Mesendoderm (in vitro differentiated cells): Measurements from ENCODE around the gene CECR2.
A peak's percentile ranks its signal among the peaks of the same experiment; 100 is the strongest.

Source experiments
- DNase-seq: peaks from one replicate; pipeline ENCODE4 v3.0.0; 2013
- H2AK5ac ChIP-seq: 2 replicates; pipeline ENCODE4 v1.6.1; 2013; ENCODE audit warnings: low read length, inconsistent platforms
- H2BK120ac ChIP-seq: 2 replicates; pipeline ENCODE4 v1.6.1; 2013; ENCODE audit warnings: low read depth, mild to moderate bottlenecking, low read length, moderate library complexity, mixed read lengths
- H2BK15ac ChIP-seq: replicated peaks from 2 replicates; pipeline ENCODE4 v1.6.1; 2013; ENCODE audit warnings: low read depth, mild to moderate bottlenecking, moderate library complexity
- H2BK5ac ChIP-seq: 2 replicates; pipeline ENCODE4 v1.6.1; 2013; ENCODE audit warnings: low read length, inconsistent platforms
- H3K18ac ChIP-seq: 2 replicates; pipeline ENCODE4 v1.6.1; 2013; ENCODE audit warnings: mild to moderate bottlenecking, low read length, mixed read lengths
- H3K23ac ChIP-seq: one replicate; pipeline ENCODE4 v1.6.1; 2013; ENCODE audit warnings: low read length
- H3K27ac ChIP-seq: 2 replicates; pipeline ENCODE4 v1.5.1; 2013; ENCODE audit warnings: low read depth, mild to moderate bottlenecking, inconsistent platforms, low read length, moderate library complexity
- H3K27me3 ChIP-seq: 2 replicates; pipeline ENCODE4 v1.6.1; 2013; ENCODE audit warnings: low read length, control low read depth, mild to moderate bottlenecking, inconsistent platforms; ENCODE audit not compliant: insufficient read depth, poor library complexity
- H3K36me3 ChIP-seq: 2 replicates; pipeline ENCODE4 v1.6.1; 2013; ENCODE audit warnings: low read length, inconsistent platforms; ENCODE audit not compliant: control insufficient read depth, insufficient read depth
- H3K4ac ChIP-seq: one replicate; pipeline ENCODE4 v1.6.1; 2013; ENCODE audit warnings: low read depth, mild to moderate bottlenecking, low read length, moderate library complexity
- H3K4me1 ChIP-seq: 2 replicates; pipeline ENCODE4 v1.6.1; 2013; ENCODE audit warnings: low read depth, low read length, inconsistent platforms; ENCODE audit not compliant: control insufficient read depth
- H3K4me2 ChIP-seq: 2 replicates; pipeline ENCODE4 v1.6.1; 2013; ENCODE audit warnings: low read length
- H3K4me3 ChIP-seq: 2 replicates; pipeline ENCODE4 v1.5.1; 2013; ENCODE audit warnings: mild to moderate bottlenecking, low read length
- H3K56ac ChIP-seq: one replicate; pipeline ENCODE4 v1.6.1; 2013; ENCODE audit warnings: low read length
- H3K79me1 ChIP-seq: 2 replicates; pipeline ENCODE4 v1.6.1; 2013; ENCODE audit warnings: low read length, inconsistent platforms
- H3K79me2 ChIP-seq: 2 replicates; pipeline ENCODE4 v1.6.1; 2013; ENCODE audit warnings: mild to moderate bottlenecking, low read length; ENCODE audit not compliant: control insufficient read depth, insufficient read depth
- H3K9ac ChIP-seq: 2 replicates; pipeline ENCODE4 v1.6.1; 2013; ENCODE audit warnings: low read length, inconsistent platforms
- H4K5ac ChIP-seq: one replicate; pipeline ENCODE4 v1.6.1; 2013; ENCODE audit warnings: low read length
- H4K8ac ChIP-seq: one replicate; pipeline ENCODE4 v1.6.1; 2013; ENCODE audit warnings: low read depth, mild to moderate bottlenecking, control low read depth, low read length, moderate library complexity
- WGBS: extraction: QIAGEN DNeasy Blood & Tissue Kit; methylation state at CpG from one replicate; pipeline ENCODE4 v1.1.7; 2013; ENCODE audit warnings: low lambda C conversion rate, missing lambda C conversion rate; ENCODE audit not compliant: insufficient coverage; ENCODE audit errors: extremely low coverage; 5-methylcytosine and 5-hydroxymethylcytosine counted together

CECR2 gene

GRCh38 chr22:17334059-17334458 lies 35.2 kb upstream of the CECR2 start:
- H2BK120ac ChIP-seq: no peak overlapping the region
- no peaks in the 10 kb centered on the region for H3K27me3 ChIP-seq

DNA sequence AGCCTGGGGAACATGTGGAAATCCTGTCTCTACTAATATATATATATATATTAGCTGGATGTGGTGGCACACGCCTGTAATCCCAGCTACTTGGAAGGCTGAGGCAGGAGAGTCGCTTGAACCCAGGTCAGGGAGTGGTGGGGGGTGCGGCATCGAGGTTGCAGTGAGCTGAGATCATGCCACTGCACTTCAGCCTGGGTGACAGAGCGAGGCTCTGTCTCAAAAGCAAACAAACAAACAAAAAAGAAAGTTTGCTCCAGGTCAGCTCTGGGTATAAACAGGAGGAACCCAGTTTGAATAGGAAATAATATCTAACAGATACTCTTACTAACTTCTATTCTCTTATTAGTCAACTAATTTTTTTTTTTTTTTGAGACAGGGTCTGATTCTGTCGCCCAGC lies 34.3 kb upstream of the CECR2 start:
- H3K4me2 ChIP-seq: no peak overlapping the region
- no CpG with 5 or more reads among the region's 6 CpGs for WGBS
- H3K36me3 ChIP-seq: no peaks in the 10 kb centered on the region
- no peak overlapping the region for H2BK5ac ChIP-seq
- no peak overlapping the region for H3K4me3 ChIP-seq
- H3K4ac ChIP-seq: no peak overlapping the region
- no peaks in the 10 kb centered on the region for H3K79me2 ChIP-seq
- no peak overlapping the region for H4K5ac ChIP-seq
- no peak overlapping the region for H3K56ac ChIP-seq
- no peak overlapping the region for H4K8ac ChIP-seq
- no peaks in the 10 kb centered on the region for H3K27me3 ChIP-seq
- no peak overlapping the region for H3K9ac ChIP-seq
- no peaks in the 10 kb centered on the region for H3K4me1 ChIP-seq
- no peak overlapping the region for H2BK120ac ChIP-seq
- H2BK15ac ChIP-seq: no peak overlapping the region
- no peak overlapping the region for H3K27ac ChIP-seq
- H3K18ac ChIP-seq: no peak overlapping the region
- no peak for DNase-seq
- H3K23ac ChIP-seq: no peak overlapping the region
- no peaks in the 10 kb centered on the region for H3K79me1 ChIP-seq
- H2AK5ac ChIP-seq: no peak overlapping the region

More at GRCh38 chr22:17334059-17334458, 35.2 kb upstream of the CECR2 start:
- no peak overlapping the region for H3K9ac ChIP-seq
- no peak overlapping the region for H3K4me2 ChIP-seq
- H3K79me2 ChIP-seq: no peaks in the 10 kb centered on the region
- no peak overlapping the region for H3K4ac ChIP-seq
- no peak overlapping the region for H2AK5ac ChIP-seq
- no peak overlapping the region for H4K8ac ChIP-seq
- H4K5ac ChIP-seq: no peak overlapping the region
- no peak overlapping the region for H3K27ac ChIP-seq
- H3K56ac ChIP-seq: no peak overlapping the region
- H3K23ac ChIP-seq: no peak overlapping the region
- no peak overlapping the region for H3K4me3 ChIP-seq
- no peak for DNase-seq
- no peak overlapping the region for H2BK5ac ChIP-seq
- H3K36me3 ChIP-seq: no peaks in the 10 kb centered on the region
- no peak overlapping the region for H3K18ac ChIP-seq
- no CpG with 5 or more reads among the region's 6 CpGs for WGBS
- no peak overlapping the region for H2BK15ac ChIP-seq
- H3K4me1 ChIP-seq: no peaks in the 10 kb centered on the region
- H3K79me1 ChIP-seq: no peaks in the 10 kb centered on the region

GRCh38 chr22:17336061-17336460 lies 33.2 kb upstream of the CECR2 start:
- Histone ChIP-seq H3K4me2 (no peak overlapping the region), H3K4ac (no peak overlapping the region), H4K8ac (no peak overlapping the region), H3K36me3 (no peaks in the 10 kb centered on the region), H3K56ac (no peak overlapping the region), H3K79me1 (no peaks in the 10 kb centered on the region), H4K5ac (no peak overlapping the region), H2BK120ac (no peak overlapping the region), H2BK15ac (no peak overlapping the region), H3K79me2 (no peaks in the 10 kb centered on the region), H3K23ac (no peak overlapping the region), H3K27ac (no peak overlapping the region), H3K18ac (no peak overlapping the region), H3K4me1 (no peaks in the 10 kb centered on the region), H3K9ac (no peak overlapping the region), H3K4me3 (no peak overlapping the region), H2AK5ac (no peak overlapping the region), H2BK5ac (no peak overlapping the region), H3K27me3 (no peaks in the 10 kb centered on the region)
- no CpG with 5 or more reads among the region's 5 CpGs for WGBS
- no peak for DNase-seq

DNA sequence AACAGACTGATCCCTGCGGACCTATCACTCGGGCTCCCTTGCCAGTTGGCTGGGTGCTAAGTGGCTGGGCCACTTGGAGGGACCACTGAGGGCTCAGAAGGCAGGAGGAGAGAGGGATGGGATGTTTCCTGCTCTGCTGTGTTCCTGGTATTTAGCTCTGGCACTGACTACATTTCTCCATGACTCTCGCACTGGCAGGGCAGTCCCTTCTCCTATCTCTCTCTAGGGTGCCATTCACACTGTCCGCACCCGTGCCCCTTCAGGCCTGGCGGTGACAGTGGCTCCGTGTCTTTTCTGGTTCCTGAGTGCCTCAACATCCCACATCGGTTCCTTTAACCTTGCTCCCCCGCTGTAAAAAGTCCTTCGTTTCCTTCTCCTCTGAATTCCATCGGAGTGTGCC lies 31.6 kb upstream of the CECR2 start:
- no peak overlapping the region for H2BK120ac ChIP-seq
- no peak overlapping the region for H3K9ac ChIP-seq
- H3K4me2 ChIP-seq: no peak overlapping the region
- no peak overlapping the region for H3K4me3 ChIP-seq
- no peak overlapping the region for H2AK5ac ChIP-seq
- H3K79me1 ChIP-seq: no peaks in the 10 kb centered on the region
- H3K4ac ChIP-seq: no peak overlapping the region
- H2BK15ac ChIP-seq: no peak overlapping the region
- no peaks in the 10 kb centered on the region for H3K36me3 ChIP-seq
- no CpG with 5 or more reads among the region's 11 CpGs for WGBS
- no peak overlapping the region for H3K18ac ChIP-seq
- H2BK5ac ChIP-seq: no peak overlapping the region
- no peaks in the 10 kb centered on the region for H3K79me2 ChIP-seq
- no peak overlapping the region for H4K8ac ChIP-seq
- H3K27ac ChIP-seq: no peak overlapping the region
- DNase-seq: no peak
- H3K4me1 ChIP-seq: no peaks in the 10 kb centered on the region
- no peak overlapping the region for H4K5ac ChIP-seq
- H3K27me3 ChIP-seq: no peaks in the 10 kb centered on the region
- no peak overlapping the region for H3K56ac ChIP-seq
- H3K23ac ChIP-seq: no peak overlapping the region

DNA sequence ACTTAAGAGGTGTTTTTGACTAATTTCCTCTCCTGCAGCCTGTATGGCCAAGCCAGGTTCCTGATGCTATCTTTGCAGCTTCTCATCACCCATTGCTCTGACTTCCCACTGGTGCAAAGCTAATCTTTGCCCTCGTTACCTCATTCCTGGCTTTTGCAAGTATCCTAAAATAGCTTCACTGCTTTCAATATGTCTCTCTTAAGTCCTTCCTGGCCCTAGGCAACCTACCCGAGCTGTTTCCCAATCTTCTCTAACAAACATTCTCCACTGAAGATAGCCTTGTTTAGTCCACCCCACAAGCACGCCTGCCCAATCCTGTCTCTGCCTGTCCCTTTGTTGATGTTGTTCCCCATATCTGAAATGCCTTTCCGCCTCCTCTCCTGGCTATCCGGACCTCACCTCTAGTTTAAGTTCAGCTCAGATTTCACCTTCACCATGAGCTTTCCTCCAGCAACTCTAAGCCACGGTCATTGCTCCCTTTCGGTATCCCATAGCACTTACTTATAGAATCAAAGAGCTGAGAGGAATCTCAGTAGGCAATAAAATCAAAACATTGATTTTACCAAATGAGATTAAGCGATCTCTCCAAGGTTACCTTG lies 30.1 kb upstream of the CECR2 start:
- H2AK5ac ChIP-seq: no peak overlapping the region
- no peak overlapping the region for H3K27ac ChIP-seq
- no peak overlapping the region for H4K8ac ChIP-seq
- no peaks in the 10 kb centered on the region for H3K27me3 ChIP-seq
- H3K4ac ChIP-seq: no peak overlapping the region
- no peak overlapping the region for H2BK5ac ChIP-seq
- H4K5ac ChIP-seq: no peak overlapping the region
- no peak overlapping the region for H3K56ac ChIP-seq
- no peaks in the 10 kb centered on the region for H3K79me1 ChIP-seq
- no peak overlapping the region for H3K18ac ChIP-seq
- H2BK15ac ChIP-seq: no peak overlapping the region
- no peaks in the 10 kb centered on the region for H3K4me1 ChIP-seq
- H3K9ac ChIP-seq: no peak overlapping the region
- H3K23ac ChIP-seq: no peak overlapping the region
- no peak overlapping the region for H2BK120ac ChIP-seq
- H3K4me2 ChIP-seq: no peak overlapping the region
- no peaks in the 10 kb centered on the region for H3K79me2 ChIP-seq
- WGBS: no CpG with 5 or more reads among the region's 8 CpGs
- peak; percentile 47 for DNase-seq
- H3K36me3 ChIP-seq: no peaks in the 10 kb centered on the region
- H3K4me3 ChIP-seq: no peak overlapping the region

- no peak overlapping the region for H4K5ac ChIP-seq
- no peak overlapping the region for H3K56ac ChIP-seq
- no peak overlapping the region for H4K8ac ChIP-seq
- H3K4me3 ChIP-seq: no peak overlapping the region
- H3K36me3 ChIP-seq: no peaks in the 10 kb centered on the region
- no peak overlapping the region for H3K18ac ChIP-seq
- H3K4me2 ChIP-seq: no peak overlapping the region
- H2BK15ac ChIP-seq: no peak overlapping the region
- H3K79me1 ChIP-seq: no peaks in the 10 kb centered on the region
- no peak overlapping the region for H3K9ac ChIP-seq
- no CpG with 5 or more reads among the region's 5 CpGs for WGBS
- H3K79me2 ChIP-seq: no peaks in the 10 kb centered on the region
- no peaks in the 10 kb centered on the region for H3K27me3 ChIP-seq
- no peak overlapping the region for H2BK5ac ChIP-seq
- no peaks in the 10 kb centered on the region for H3K4me1 ChIP-seq
- H3K4ac ChIP-seq: no peak overlapping the region
- H2AK5ac ChIP-seq: no peak overlapping the region
- no peak overlapping the region for H3K23ac ChIP-seq
- no peak for DNase-seq
- no peak overlapping the region for H2BK120ac ChIP-seq
- H3K27ac ChIP-seq: no peak overlapping the region
These were observed 26.9 kb upstream of the CECR2 start for GRCh38 chr22:17342361-17342760.
